MCF 10A (cell line): Measurements from ENCODE around the gene ERBB2. TPM values are rescaled to one million over a fixed set of nuclear protein-coding genes. Genes with fewer than 3 reads are reported as not detected.

Experiments used
- BruUV-seq: library from RNA; stranded (reverse); fragments of 400-500 nt; replicated peaks from 2 replicates; lab custom pipeline; 2021; lab: Mats Ljungman, UMichigan
- CTCF ChIA-PET: fragments of 300-600 bp; sonication (Branson Sonifier 250); formaldehyde crosslinking; extraction: SDS; loops from one replicate; lab custom pipeline; 2021; ENCODE audit warnings: antibody characterized with exemption, inconsistent platforms; lab: Yijun Ruan, JAX
- POLR2A ChIA-PET: fragments of 300-600, 350-650 bp; sonication (Branson Sonifier 250); formaldehyde crosslinking; extraction: SDS; loops from one replicate; lab custom pipeline; 2020; ENCODE audit warnings: antibody characterized with exemption, inconsistent platforms; lab: Yijun Ruan, JAX
- DNase-seq: peaks from one replicate; pipeline ENCODE4 v3.0.0-alpha.2; 2018; ENCODE audit not compliant: unreplicated experiment
- H3K27ac Mint-ChIP-seq: one replicate; pipeline ENCODE4 v1.8.0; 2022; ENCODE audit warnings: mild to moderate bottlenecking, low read depth, mixed read lengths; ENCODE audit not compliant: unreplicated experiment
- H3K27me3 Mint-ChIP-seq: one replicate; pipeline ENCODE4 v1.8.0; 2022; ENCODE audit warnings: mixed read lengths; ENCODE audit not compliant: insufficient read depth, unreplicated experiment
- H3K36me3 Mint-ChIP-seq: one replicate; pipeline ENCODE4 v1.8.0; 2022; ENCODE audit warnings: mild to moderate bottlenecking, moderate library complexity, mixed read lengths; ENCODE audit not compliant: insufficient read depth, unreplicated experiment
- H3K4me1 Mint-ChIP-seq: one replicate; pipeline ENCODE4 v1.8.0; 2022; ENCODE audit warnings: mixed read lengths; ENCODE audit not compliant: insufficient read depth, unreplicated experiment
- H3K4me3 Mint-ChIP-seq: one replicate; pipeline ENCODE4 v1.8.0; 2022; ENCODE audit warnings: mild to moderate bottlenecking, moderate library complexity, mixed read lengths; ENCODE audit not compliant: unreplicated experiment
- H3K9me3 Mint-ChIP-seq: one replicate; pipeline ENCODE4 v1.8.0; 2022; ENCODE audit warnings: mixed read lengths; ENCODE audit not compliant: unreplicated experiment
- intact Hi-C: fragments of 100-400 bp; cut with micrococcal nuclease; formaldehyde crosslinking; loops from 2 replicates; pipeline ENCODE4 v1.14.1; 2022
- total RNA-seq: library from RNA; stranded (reverse); gene quantifications from 2 replicates; pipeline ENCODE4 v1.2.3, GENCODE V29; 2022
- TF ChIP-seq, protein P1 (sequence below): fragments of 200-600 bp; IDR thresholded peaks from one replicate; pipeline ENCODE4 v1.8.0; 2022; ENCODE audit warnings: antibody characterized with exemption, mild to moderate bottlenecking; ENCODE audit not compliant: unreplicated experiment

Gene ERBB2
- total RNA-seq, 1 experiment from 2014 or later: 33.7 TPM

DNA sequence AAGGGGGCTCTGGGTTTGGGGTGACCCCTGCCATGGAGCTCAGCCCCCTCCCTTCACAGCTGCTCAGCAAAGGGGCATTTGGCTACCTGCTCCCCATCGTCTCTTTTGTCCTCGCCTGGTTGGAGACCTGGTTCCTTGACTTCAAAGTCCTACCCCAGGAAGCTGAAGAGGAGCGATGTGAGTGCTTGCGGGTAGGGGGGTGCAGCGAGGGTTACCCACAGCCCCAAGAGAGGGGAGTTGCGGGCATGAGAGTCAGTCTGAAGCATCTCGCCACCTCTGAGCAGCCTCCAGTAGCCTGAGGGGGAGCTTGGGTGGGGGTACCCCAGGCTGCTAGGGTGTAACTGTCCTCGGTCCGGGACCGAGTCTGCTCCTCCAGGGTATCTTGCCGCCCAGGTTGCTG is 41.5 kb upstream of the ERBB2 start:
- TF ChIP-seq, protein P1, sequence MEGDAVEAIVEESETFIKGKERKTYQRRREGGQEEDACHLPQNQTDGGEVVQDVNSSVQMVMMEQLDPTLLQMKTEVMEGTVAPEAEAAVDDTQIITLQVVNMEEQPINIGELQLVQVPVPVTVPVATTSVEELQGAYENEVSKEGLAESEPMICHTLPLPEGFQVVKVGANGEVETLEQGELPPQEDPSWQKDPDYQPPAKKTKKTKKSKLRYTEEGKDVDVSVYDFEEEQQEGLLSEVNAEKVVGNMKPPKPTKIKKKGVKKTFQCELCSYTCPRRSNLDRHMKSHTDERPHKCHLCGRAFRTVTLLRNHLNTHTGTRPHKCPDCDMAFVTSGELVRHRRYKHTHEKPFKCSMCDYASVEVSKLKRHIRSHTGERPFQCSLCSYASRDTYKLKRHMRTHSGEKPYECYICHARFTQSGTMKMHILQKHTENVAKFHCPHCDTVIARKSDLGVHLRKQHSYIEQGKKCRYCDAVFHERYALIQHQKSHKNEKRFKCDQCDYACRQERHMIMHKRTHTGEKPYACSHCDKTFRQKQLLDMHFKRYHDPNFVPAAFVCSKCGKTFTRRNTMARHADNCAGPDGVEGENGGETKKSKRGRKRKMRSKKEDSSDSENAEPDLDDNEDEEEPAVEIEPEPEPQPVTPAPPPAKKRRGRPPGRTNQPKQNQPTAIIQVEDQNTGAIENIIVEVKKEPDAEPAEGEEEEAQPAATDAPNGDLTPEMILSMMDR: no peak
- Mint-ChIP-seq H3K9me3 (no peaks in the 10 kb centered on the region), H3K27me3 (no peaks in the 10 kb centered on the region), H3K4me3 (no peak overlapping the region), H3K27ac (no peak overlapping the region), H3K36me3 (peaks cover 20% of the 10 kb centered on the region), H3K4me1 (no peaks in the 10 kb centered on the region)
- CTCF ChIA-PET: no interaction called here
- intact Hi-C loops: no loop called here
- no peak for DNase-seq
- no TSS peak for BruUV-seq
- POLR2A ChIA-PET: interaction anchor here (0.6 kb wide), 1 partner anchor 109 kb away, joined by 3 read pairs; no protein-coding TSS in a partner anchor

DNA sequence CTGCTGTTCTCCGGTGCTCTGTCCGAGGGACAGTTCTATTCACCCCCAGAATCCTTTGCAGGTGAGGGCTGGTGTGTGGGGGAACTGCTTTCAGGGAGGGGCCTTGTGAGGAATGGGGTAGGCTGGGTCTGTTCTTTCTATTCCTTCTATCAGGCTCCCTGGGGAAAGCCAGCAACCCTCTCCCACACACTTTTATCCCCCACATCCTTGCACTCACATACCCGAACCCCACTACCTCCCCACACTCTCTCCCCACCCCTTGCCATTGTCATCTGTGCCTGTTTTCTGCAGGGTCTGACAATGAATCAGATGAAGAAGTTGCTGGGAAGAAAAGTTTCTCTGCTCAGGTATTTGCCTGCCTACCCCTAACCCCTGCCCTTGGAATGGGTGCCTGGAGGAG is 41.1 kb upstream of the ERBB2 start:
- Mint-ChIP-seq H3K9me3 (no peaks in the 10 kb centered on the region), H3K4me3 (no peak overlapping the region), H3K36me3 (peaks cover 20% of the 10 kb centered on the region), H3K27me3 (no peaks in the 10 kb centered on the region), H3K4me1 (no peaks in the 10 kb centered on the region), H3K27ac (no peak overlapping the region)
- TF ChIP-seq, protein P1: no peak
- intact Hi-C loops: no loop called here
- ChIA-PET CTCF (no interaction called here), POLR2A (interaction anchor here (0.6 kb wide), 1 partner anchor 108 kb away, joined by 3 read pairs; no protein-coding TSS in a partner anchor)
- DNase-seq: no peak
- no TSS peak for BruUV-seq

DNA sequence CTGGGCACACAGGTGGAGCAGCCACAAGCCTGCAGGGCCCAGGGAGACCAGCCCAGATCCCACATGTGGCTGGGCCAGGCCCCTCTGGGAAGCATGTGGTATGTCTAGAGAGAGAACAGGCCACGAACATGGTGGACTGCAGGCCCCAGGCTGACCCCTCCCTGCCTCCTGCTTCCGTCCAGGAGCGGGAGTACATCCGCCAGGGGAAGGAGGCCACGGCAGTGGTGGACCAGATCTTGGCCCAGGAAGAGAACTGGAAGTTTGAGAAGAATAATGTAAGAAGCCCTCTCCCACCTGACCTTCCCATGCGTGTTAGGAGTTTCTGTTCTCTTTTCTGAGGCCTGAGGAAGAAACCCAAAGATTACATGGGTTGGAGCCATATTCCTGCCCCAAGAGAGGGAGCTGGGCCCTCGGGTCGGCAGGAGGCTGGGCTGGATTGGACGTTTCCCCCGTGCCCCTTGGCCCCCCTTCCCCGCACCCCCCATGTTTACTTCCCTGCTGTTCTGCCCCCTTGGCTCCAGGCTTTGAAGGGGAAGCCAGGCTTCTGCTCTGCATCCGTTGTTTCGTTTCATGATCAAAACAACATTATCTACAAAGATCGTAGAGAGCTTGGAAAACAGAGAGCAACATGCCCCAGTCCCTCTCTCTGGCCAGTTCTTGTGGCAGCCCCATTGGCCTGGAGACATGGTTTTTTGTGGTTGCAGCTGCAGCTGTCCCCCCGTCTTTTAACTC is 40.4 kb upstream of the ERBB2 start:
- Mint-ChIP-seq H3K27me3 (no peaks in the 10 kb centered on the region), H3K27ac (no peak overlapping the region), H3K4me3 (no peak overlapping the region), H3K36me3 (peaks cover 20% of the 10 kb centered on the region), H3K4me1 (peaks cover 3% of the 10 kb centered on the region), H3K9me3 (no peaks in the 10 kb centered on the region)
- intact Hi-C loops: no loop called here
- ChIA-PET CTCF (interaction anchor here (0.5 kb wide), 1 partner anchor 109 kb away, joined by 3 read pairs; no protein-coding TSS in a partner anchor), POLR2A (interaction anchor here (1.2 kb wide), 1 partner anchor 11 kb away, joined by 5 read pairs; no protein-coding TSS in a partner anchor)
- TF ChIP-seq, protein P1: no peak
- no TSS peak for BruUV-seq
- DNase-seq: no peak

DNA sequence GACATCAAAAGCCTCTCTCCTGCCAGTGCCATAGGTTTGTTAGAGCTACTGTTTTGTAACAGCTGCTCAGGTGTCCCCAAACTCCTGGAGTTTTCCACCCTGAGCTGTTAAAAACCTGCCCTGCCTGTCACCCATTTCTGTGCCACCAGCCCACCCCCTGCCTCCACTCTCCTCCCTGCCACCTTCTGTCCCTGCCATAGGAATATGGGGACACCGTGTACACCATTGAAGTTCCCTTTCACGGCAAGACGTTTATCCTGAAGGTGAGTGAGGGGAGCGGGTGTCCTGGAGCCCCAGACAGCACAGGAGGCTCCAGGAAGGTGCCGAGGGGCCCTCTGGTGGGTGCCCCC is 39.9 kb upstream of the ERBB2 start:
- H3K27me3 Mint-ChIP-seq: no peaks in the 10 kb centered on the region
- TF ChIP-seq, protein P1: no peak
- DNase-seq: no peak
- H3K4me3 Mint-ChIP-seq: no peak overlapping the region
- intact Hi-C loops: no loop called here
- CTCF ChIA-PET: interaction anchor here (0.5 kb wide), 1 partner anchor 110 kb away, joined by 3 read pairs; no protein-coding TSS in a partner anchor
- peaks cover 3% of the 10 kb centered on the region for H3K4me1 Mint-ChIP-seq
- no peak overlapping the region for H3K27ac Mint-ChIP-seq
- peaks cover 19% of the 10 kb centered on the region for H3K36me3 Mint-ChIP-seq
- no TSS peak for BruUV-seq
- H3K9me3 Mint-ChIP-seq: no peaks in the 10 kb centered on the region
- POLR2A ChIA-PET: interaction anchor here (1.2 kb wide), 1 partner anchor 11 kb away, joined by 5 read pairs; no protein-coding TSS in a partner anchor
